Measurements from ENCODE around the gene ASPSCR1. TPM values are rescaled to one million over a fixed set of nuclear protein-coding genes. Genes with fewer than 3 reads are reported as not detected.

ASPSCR1 gene
- total RNA-seq, 3 donors from 2014 or later, result 15.4 to 31.8 (median 17.9) TPM

DNA sequence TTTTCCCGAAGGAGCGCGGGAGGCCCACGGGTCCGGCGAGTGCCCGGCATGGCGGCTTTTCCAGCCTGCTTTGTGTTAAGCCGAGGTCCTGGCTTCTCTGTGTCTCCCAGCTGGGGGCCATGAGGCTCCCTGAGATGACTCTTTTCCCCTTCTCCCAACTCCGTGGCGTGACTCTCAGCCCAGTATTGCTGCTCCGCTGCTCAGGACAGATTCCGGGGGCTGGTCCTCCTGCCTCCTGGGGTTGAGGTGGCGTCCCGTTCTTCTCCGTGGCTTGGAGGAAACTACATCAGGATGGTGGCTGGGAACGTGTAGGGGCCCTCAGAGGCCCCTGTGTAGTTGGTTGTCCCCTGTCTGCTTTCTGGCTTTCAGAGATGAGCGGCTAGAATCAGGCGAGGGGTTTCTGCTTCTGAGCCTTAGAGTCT lies 75.2 kb downstream of the ASPSCR1 start:
- Histone ChIP-seq H3K4me1 (peaks cover 6 to 23% of the 10 kb centered on the region in 2 donors), H3K27me3 (no peaks in the 10 kb centered on the region), H3K4me3 (peak overlapping the region; percentile 79 to 98 (median 79)), H3K9me3 (no peaks in the 10 kb centered on the region), H3K27ac (no peak overlapping the region), H3K36me3 (no peaks in the 10 kb centered on the region)
- intact Hi-C loops (cut with DNase I; ENCODE audit: low total_unique reads), result no loop called here
- TF ChIP-seq POLR2A (IDR thresholded peaks at IDR 0.05), result no peak
- DNase-seq (ENCODE audit: low spot score in 2 of 2), result no peak

DNA sequence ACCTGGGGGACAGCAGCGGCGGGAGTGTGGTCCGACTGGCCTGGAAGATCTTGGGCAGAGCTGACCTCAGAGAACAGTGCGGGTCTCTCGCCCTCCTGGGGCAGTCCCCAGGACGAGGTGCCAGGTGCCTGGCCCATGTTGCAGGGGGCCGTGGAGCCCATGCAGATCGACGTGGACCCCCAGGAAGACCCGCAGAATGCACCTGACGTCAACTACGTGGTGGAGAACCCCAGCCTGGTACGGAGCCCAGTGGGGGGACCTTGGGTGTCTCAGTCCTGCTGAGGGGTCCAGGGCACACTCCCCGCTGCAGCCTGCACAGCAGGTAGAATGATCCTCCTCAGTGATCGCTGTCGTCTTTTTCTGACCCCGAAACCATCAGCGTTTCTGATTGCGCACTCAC lies 75.7 kb downstream of the ASPSCR1 start:
- H3K9me3 ChIP-seq, result no peaks in the 10 kb centered on the region
- intact Hi-C loops (cut with DNase I; ENCODE audit: low total_unique reads), result no loop called here
- peak overlapping the region; percentile 79 to 98 (median 79) for H3K4me3 ChIP-seq
- TF ChIP-seq, protein P1, sequence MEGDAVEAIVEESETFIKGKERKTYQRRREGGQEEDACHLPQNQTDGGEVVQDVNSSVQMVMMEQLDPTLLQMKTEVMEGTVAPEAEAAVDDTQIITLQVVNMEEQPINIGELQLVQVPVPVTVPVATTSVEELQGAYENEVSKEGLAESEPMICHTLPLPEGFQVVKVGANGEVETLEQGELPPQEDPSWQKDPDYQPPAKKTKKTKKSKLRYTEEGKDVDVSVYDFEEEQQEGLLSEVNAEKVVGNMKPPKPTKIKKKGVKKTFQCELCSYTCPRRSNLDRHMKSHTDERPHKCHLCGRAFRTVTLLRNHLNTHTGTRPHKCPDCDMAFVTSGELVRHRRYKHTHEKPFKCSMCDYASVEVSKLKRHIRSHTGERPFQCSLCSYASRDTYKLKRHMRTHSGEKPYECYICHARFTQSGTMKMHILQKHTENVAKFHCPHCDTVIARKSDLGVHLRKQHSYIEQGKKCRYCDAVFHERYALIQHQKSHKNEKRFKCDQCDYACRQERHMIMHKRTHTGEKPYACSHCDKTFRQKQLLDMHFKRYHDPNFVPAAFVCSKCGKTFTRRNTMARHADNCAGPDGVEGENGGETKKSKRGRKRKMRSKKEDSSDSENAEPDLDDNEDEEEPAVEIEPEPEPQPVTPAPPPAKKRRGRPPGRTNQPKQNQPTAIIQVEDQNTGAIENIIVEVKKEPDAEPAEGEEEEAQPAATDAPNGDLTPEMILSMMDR (IDR thresholded peaks at IDR 0.05), result no peak
- TF ChIP-seq POLR2AphosphoS5 (IDR thresholded peaks at IDR 0.05) (no peak), POLR2A (IDR thresholded peaks at IDR 0.05) (no peak)
- H3K36me3 ChIP-seq, result no peaks in the 10 kb centered on the region
- no peak overlapping the region for H3K27ac ChIP-seq
- H3K4me1 ChIP-seq, result peaks cover 6 to 23% of the 10 kb centered on the region in 2 donors
- no peak for DNase-seq (ENCODE audit: low spot score in 2 of 2)
- no peaks in the 10 kb centered on the region for H3K27me3 ChIP-seq

DNA sequence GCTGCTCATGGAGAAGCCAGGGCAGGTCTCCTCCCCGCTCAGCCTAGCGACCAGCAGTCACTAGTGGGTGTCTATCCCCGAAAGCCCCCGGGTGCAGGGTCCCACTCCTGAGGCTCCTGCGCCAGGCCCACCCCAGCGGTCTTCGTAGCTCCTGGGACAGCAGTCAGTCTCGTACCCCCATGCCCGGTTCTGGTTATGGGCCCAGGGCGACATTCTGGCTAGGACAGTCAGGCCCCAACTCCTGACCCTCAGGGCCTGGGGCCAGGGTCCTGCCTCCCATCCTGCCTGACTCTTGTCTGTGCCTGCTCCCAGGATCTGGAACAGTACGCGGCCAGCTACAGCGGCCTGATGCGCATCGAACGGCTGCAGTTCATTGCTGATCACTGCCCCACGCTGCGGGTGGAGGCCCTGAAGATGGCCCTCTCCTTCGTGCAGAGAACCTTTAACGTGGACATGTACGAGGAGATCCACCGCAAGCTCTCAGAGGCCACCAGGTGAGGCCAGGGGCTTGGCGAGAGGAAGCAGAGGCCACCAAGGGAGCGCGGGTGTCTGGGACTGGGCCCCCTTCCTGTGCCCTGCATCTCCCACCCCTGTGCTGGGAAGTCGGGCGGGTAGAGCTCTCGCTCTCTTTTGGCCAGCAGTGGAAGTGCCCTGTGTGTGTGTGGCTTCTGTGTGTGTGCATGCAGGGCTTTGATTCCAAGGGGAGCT lies 76.3 kb downstream of the ASPSCR1 start:
- DNase-seq (ENCODE audit: low spot score in 2 of 2), result no peak
- no peak for TF ChIP-seq POLR2A (IDR thresholded peaks at IDR 0.05)
- TF ChIP-seq, protein P1 (IDR thresholded peaks at IDR 0.05), result no peak
- TF ChIP-seq POLR2AphosphoS5 (IDR thresholded peaks at IDR 0.05), result no peak
- intact Hi-C loops (cut with DNase I; ENCODE audit: low total_unique reads), result no loop called here
- Histone ChIP-seq H3K4me1 (peaks cover 6 to 23% of the 10 kb centered on the region in 2 donors), H3K27me3 (no peaks in the 10 kb centered on the region), H3K27ac (no peak overlapping the region), H3K4me3 (no peak overlapping the region), H3K9me3 (no peaks in the 10 kb centered on the region), H3K36me3 (no peaks in the 10 kb centered on the region)

GRCh38 chr17:82054351-82055022 lies 77.1 kb downstream of the ASPSCR1 start:
- no peak for DNase-seq (ENCODE audit: low spot score in 2 of 2)
- intact Hi-C loops (cut with DNase I; ENCODE audit: low total_unique reads), result no loop called here
- no peak for TF ChIP-seq POLR2A (IDR thresholded peaks at IDR 0.05)
- TF ChIP-seq, protein P1 (IDR thresholded peaks at IDR 0.05), result no peak
- Histone ChIP-seq H3K27me3 (no peaks in the 10 kb centered on the region), H3K4me1 (peaks cover 6 to 23% of the 10 kb centered on the region in 2 donors), H3K9me3 (no peaks in the 10 kb centered on the region), H3K4me3 (no peak overlapping the region), H3K36me3 (no peaks in the 10 kb centered on the region), H3K27ac (no peak overlapping the region)

GRCh38 chr17:82055023-82055964 lies 77.9 kb downstream of the ASPSCR1 start:
- intact Hi-C loops (cut with DNase I; ENCODE audit: low total_unique reads), result no loop called here
- Histone ChIP-seq H3K36me3 (peaks cover 3% of the 10 kb centered on the region), H3K4me1 (peaks cover 6 to 18% of the 10 kb centered on the region in 2 donors), H3K27me3 (no peaks in the 10 kb centered on the region), H3K9me3 (no peaks in the 10 kb centered on the region), H3K27ac (no peak overlapping the region), H3K4me3 (no peak overlapping the region)
- no peak for TF ChIP-seq POLR2A (IDR thresholded peaks at IDR 0.05)
- no peak for TF ChIP-seq POLR2AphosphoS5 (IDR thresholded peaks at IDR 0.05)
- TF ChIP-seq, protein P1 (IDR thresholded peaks at IDR 0.05), result no peak
- no peak for DNase-seq (ENCODE audit: low spot score in 2 of 2)
